T follicular helper cell (primary cell): ENCODE data around the gene RYR2.

ENCODE experiments used
- DNase-seq: peaks from one replicate; pipeline ENCODE4 v3.0.0-alpha.2; 2020; ENCODE audit warnings: low read depth

Gene RYR2

DNA sequence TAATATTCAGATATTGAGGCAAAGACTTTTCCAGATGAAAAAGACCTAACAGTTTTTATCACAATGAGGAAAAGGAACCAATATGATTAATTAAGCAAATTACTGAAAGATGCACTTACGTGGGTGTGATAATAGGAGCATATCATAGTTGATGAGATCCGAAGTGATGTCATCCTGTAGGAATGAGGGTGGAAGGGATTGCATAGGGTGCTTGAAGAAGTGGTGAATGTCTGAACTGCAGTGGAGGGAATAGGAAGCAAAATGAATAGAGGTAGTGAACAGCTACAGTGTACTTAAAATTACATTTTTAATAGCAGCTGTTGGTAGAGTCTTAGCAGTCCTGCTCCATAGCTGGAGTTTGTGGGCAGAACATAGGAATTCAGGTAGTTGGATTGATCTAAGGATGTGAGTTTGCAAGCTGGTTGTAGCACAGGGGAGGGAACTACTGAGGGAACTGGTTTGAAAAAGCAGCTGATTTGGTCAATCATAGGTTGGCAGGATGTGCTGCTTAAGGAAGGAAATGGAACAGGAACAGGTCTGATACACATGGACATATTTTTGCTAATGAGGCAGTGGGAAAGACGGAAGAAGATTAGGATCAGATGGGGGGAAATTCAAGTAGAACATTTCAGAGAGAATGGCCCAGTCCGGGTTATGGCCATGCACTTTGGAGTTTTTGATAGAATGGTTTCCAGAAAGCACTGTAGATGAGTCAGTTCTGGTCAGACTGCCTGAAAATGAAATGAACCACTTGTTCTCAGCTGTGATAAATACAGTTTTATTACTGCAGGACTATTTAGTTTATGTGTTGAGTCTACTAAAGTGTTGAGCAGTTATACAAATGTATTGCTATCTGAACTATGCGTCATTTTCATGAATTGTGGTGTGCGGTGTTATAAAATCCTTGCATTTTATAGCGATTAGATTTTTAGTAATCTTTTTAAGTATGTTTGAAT is 155.8 kb downstream of the RYR2 start:
- DNase-seq: no peak

- no peak for DNase-seq
Measured at GRCh38 chr1:237199026-237199425, 157.0 kb downstream of the RYR2 start.

GRCh38 chr1:237201155-237201554 is 159.2 kb downstream of the RYR2 start:
- DNase-seq: no peak

DNA sequence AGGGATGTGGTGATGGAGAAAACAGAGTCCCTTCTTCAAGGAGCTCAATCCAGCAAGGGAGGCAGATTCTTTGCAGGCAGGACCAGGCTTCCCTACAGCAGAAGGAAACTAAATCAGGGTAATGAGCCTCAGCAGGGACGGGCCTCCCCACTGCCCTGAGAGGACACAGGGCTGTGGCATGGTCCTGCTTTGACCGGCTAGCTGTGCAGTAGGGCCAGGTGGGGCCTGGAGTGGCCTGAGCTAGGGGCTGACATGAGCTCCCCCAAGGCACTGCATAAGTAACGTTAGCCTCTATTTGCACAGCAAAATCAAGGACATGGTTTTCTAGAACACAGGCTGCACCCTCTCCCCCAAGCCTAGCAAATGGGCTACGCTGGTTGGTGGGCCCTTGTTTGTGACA is 162.9 kb downstream of the RYR2 start:
- DNase-seq: no peak

DNA sequence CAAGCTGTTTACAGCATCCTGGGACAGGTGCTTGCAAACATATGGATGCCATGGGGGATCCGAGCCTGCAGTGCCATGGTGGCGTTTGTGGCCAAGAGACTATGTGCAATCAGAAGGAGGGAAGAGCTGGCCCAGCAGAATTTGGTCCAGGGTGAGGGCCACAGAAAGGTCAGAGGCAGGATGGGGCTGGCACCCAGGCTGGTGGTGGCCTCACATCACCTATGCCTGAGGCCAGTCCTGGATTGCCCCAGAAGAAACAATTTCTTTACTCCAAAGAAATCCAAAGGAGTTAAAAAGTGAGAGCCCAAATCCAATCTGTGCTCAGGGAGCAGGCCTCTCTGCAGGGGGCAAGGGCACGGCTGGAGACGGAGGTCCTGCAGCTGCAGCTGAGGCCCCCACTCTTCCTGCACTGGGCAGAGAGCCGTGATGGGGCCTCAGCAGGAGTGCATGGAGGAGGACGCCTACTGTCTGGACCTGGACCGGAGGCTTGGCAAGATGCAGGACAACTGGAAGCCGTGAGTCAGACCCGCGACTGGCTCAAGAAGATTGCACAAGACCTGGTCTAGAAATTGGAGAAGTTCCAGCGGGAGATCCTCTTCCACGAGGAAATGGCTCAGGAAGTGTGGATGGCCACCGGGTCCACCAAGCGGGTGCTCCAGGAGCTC is 163.5 kb downstream of the RYR2 start:
- no peak for DNase-seq

GRCh38 chr1:237206065-237206414 is 164.1 kb downstream of the RYR2 start:
- DNase-seq: no peak

DNA sequence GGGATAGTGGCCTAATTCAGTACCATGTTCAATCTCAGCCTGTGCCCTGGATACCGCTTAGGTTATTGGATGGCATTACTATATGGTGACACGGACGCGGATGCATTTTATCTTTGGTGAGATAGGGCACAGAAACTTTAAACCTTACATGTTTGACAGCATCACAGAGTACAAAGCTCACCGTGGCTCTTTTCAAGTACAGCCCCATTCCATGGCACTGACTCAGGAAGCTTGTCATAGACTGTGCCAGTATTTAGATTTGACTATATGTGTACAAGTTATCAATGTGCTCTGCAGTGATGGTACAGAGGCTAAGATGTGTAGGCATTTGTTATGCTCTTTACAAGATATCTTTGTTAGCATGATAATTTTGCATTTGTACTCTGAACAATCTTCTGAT is 169.0 kb downstream of the RYR2 start:
- DNase-seq: no peak

DNA sequence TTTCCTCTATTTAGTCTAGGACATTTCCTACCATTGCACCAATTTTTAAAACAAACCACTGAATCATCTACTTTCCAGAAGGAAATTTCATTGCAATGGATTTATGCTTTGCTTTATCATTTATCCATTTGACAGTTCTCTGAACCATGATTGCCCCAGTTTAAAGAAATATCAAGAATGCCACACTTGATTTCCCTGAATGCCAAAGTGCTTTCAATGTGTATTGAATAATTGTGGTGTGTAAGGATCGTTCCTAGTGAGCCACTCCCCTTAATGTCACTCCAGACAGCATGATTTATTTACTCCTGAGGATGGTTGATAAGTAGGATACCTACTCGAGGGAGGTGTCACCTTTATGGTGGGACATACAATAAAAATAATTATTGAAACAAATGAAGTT is 169.6 kb downstream of the RYR2 start:
- DNase-seq: no peak

GRCh38 chr1:237219751-237220642 is 178.0 kb downstream of the RYR2 start:
- no peak for DNase-seq

DNA sequence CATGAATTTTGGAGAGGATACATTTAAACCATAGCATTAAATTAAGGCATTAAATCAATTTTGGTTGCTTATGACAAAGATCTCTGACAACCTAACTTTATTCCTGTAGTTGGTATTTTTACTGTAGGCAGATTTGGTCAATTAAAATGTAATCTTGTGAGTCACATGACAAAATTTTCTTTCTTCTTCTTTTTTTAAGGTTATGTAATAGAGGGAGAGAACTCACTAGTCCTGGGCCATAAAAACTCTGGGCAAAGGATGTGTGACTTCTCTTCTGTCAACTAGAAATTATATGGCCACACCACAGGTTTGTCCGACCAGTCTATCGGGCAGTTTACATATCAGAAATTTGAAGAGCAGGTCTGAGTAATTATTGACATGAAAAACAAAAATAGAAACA is 181.4 kb downstream of the RYR2 start:
- DNase-seq: no peak

DNA sequence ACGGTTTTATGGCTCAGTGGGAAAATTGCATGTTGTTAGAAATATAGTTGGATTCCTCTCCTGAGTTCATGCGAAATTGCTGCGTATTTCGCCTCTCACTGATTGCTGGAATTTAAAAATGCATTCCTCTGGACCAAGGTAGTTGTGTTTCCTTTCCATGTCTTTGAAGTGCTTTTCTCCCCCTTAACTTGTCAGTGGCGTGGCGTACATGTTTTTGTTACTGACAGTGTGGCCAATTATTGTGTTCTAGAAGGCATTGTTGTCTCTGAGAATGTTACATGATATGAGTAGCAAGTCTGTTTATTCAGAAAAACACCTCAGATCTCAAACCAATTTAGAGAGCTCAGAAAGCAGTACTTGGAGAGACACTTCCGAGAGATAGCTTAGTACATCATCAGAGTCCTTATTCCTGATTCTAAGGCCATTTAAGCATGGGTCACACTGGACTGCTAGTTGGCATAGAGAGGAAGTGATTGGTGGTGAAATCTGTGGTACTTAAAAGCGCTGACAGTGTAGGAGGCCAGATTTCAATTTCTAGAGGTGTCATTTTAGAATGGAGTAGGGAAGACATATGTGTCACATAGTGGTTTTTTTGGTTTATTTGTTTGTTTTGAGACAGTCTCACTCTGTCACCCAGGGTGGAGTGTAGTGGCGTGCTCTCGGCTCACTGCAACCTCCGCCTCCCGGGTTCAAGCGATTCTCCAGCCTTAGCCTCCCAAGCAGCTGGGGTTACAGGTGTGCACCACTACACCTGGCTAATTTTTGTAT is 184.4 kb downstream of the RYR2 start:
- DNase-seq: no peak

GRCh38 chr1:237227476-237227875 is 185.5 kb downstream of the RYR2 start:
- no peak for DNase-seq

DNA sequence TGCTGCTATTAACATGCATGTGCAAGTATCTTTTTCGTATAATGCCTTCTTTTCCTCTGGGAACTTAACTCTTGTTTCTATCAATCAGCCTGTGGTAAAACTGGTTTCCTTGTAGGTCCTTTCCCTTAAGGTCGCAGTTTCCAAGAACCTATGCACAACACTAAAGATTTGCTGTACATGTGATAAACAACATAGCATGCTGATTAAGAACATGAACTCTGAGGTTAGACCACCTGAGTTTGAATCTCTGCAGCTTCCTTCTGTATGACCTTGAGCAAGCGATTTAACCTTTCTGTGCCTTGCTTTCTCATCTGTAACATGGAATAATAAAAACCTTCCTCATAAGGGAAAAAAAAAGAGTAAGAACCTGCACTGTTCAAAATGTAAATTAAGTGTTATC is 186.4 kb downstream of the RYR2 start:
- DNase-seq: no peak

DNA sequence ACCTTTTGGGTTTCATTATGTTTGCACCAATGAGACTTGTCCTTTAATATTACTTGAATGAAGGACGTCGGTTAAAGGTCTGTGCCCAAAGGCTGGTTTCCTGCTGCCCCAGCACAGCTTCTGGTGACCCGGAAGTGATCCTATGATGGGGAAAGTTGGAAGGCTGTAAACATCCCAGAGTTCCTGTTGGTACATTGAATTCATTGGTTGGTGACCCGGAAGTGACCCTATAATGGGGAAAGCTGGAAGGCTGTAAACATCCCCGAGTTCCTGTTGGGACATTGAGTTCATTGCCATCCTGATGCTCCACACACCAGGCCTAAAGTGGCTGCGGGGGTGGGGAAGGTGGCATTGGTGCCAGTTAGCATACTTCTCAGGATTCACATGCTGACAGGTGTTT is 187.3 kb downstream of the RYR2 start:
- no peak for DNase-seq

- DNase-seq: no peak
Measured at GRCh38 chr1:237232501-237232900, 190.5 kb downstream of the RYR2 start.

- no peak for DNase-seq
Measured at GRCh38 chr1:237235091-237235490, 193.1 kb downstream of the RYR2 start.

DNA sequence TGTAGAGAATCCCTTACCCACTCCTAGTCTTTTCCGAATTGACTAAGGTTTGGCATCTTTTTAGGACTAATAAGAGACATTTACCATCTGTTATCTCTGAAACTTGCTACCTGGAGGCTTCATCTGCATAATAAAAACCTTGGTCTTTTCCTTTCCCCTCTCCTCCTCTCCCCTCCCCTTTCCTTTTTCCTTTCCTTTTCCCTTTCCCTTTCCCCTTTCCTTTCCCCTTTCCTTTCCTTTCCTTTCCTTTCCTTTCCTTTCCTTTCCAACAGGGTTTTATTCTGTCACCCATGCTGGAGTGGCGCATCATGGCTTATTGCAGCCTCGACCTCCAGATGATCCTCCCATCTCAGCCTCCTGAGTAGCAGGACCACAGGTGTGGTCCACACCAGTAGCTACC is 195.7 kb downstream of the RYR2 start:
- no peak for DNase-seq

GRCh38 chr1:237239248-237239647 is 197.3 kb downstream of the RYR2 start:
- no peak for DNase-seq

GRCh38 chr1:237241038-237241437 is 199.1 kb downstream of the RYR2 start:
- DNase-seq: no peak

DNA sequence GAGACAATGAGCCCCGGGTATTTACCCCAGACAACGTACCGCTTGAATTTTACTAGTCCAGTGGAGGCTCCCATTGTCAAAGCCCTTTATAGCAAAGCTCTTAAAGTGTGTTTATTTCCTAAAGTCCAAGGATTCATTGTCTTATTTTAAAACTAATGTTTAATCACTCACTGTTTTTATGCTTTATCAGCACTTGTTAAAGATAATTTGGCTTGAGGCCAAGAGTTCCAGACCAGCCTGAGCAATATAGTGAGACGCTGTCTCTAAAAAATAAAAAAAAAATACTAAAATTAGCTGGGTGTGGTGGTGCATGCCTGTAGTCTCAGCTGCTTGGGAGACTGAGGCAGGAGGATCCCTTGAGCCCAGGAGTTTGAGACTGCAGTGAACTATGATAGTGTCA is 202.8 kb downstream of the RYR2 start:
- DNase-seq: no peak

DNA sequence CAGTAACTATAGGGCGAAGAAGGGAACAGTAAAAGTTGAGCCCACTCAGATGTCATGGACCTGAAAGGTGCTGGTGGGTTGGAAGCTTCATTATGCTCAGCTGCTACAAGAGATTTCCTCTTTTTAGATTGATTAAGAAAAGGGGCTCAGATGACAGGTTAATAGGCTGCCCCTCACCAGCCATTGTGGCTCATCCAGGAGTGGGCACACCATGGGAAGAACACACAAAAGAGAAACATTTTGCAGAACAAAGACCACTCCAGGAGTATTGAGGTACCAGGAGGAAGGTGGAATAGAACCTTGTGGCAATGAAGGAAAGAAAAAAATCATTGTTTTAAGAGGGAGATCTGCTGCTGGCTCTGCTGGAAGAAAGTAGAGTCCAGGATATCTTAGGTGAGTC is 205.5 kb downstream of the RYR2 start:
- DNase-seq: no peak

- DNase-seq: no peak
Measured at GRCh38 chr1:237249120-237249519, 207.1 kb downstream of the RYR2 start.
